Activated naive CD4-positive, alpha-beta T cell treated with anti-CD3 and anti-CD28 coated beads, Interleukin-2, amount 50 U/mL, for 72 hours (primary cell): ENCODE data around the gene DBP. TPM values are rescaled to one million over a fixed set of nuclear protein-coding genes. Genes with fewer than 3 reads are reported as not detected.
A peak's percentile ranks its signal among the peaks of the same experiment; 100 is the strongest.
"Not testable (repeated sequence)": the region's sequence is repeated elsewhere in the genome, so short reads cannot be mapped to it uniquely, and the experiment has no call there.

Experiments used
- ATAC-seq, 2 donors: fragments of 150-1000 bp; cut with Tn5 transposase; 2 replicates each; pipeline ENCODE4 v1.10.0; 2021; ENCODE audit warnings: mild to moderate bottlenecking in 2 of 2, moderate library complexity in 2 of 2
- DNase-seq, 2 donors: peaks; one replicate each; pipeline ENCODE4 v3.0.0; 2021 to 2022; ENCODE audit warnings: low spot score in 2 of 2
- H3K27ac Mint-ChIP-seq, 2 donors: one replicate each; pipeline ENCODE4 v1.8.0; 2022; ENCODE audit warnings: mild to moderate bottlenecking in 2 of 2, mixed read lengths in 2 of 2
- H3K36me3 Mint-ChIP-seq, 2 donors: one replicate each; pipeline ENCODE4 v1.8.0; 2022; ENCODE audit warnings: mixed read lengths in 2 of 2
- H3K9me3 Mint-ChIP-seq, 2 donors: one replicate each; pipeline ENCODE4 v1.8.0; 2022; ENCODE audit warnings: mixed read lengths in 2 of 2
- total RNA-seq, 2 donors: library from RNA; stranded (reverse); gene quantifications; one replicate each; pipeline ENCODE4 v1.2.3, GENCODE V29; 2022

DBP gene, protein sequence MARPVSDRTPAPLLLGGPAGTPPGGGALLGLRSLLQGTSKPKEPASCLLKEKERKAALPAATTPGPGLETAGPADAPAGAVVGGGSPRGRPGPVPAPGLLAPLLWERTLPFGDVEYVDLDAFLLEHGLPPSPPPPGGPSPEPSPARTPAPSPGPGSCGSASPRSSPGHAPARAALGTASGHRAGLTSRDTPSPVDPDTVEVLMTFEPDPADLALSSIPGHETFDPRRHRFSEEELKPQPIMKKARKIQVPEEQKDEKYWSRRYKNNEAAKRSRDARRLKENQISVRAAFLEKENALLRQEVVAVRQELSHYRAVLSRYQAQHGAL
- total RNA-seq: 10 to 100 TPM; 10.5 to 16.9 TPM

GRCh38 chr19:48636859-48637448, at the start of gene DBP:
DBP (minus strand) TSS chr19:48637379; CDS start chr19:48636994, 385 bp downstream.
- ATAC-seq (peak in 1 of 2 donors; percentile 3), DNase-seq (peak in 1 of 2 donors; percentile 69)
- peaks cover 0 to 11% of the 10 kb centered on the region in 2 donors for H3K9me3 Mint-ChIP-seq
- H3K27ac Mint-ChIP-seq: peak within 1 kb of the TSS; percentile 91 to 100
- peaks cover 0 to 16% of the 10 kb centered on the region in 2 donors for H3K36me3 Mint-ChIP-seq

DNA sequence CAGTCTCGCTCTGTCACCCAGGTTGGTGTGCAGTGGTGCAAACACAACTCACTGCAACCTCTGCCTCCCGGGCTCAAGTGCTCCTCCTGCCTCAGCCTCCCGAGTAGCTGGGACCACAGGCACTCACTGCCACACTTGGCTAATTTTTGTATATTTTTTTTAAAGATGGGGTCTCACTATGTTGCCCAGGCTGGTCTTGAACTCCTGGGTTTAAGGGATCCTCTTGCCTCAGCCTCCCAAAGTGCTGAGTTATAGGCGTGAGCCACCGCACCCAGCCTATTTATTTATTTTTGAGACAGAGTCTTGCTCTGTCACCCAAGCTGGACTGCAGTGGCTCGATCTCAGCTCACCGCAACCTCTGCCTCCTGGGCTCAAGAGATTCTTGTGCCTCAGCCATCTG, 49.5 kb upstream of the DBP start:
- ATAC-seq, H3K36me3 Mint-ChIP-seq, H3K9me3 Mint-ChIP-seq, H3K27ac Mint-ChIP-seq, DNase-seq: not testable (repeated sequence)

- ATAC-seq: no peak
Observed at GRCh38 chr19:48686088-48686487, 48.9 kb upstream of the DBP start.

DNA sequence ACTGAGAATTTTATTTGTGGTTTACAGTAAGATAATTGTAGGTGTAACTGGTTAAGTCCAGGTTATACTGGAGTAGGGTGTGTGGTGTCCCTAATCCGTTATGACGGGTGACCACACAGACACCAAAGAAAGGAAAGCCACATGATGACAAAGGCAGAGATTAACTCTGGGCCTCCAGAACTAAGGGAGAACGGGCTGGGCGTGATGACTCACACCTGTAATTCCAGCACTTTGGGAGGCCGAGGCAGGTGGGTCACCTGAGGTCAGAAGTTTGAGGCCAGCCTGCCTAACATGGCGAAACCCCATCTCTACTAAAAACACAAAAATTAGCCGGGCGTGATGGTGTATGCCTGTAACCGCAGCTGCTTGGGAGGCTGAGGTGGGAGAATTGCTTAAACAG, 48.4 kb upstream of the DBP start:
- no peak for DNase-seq
- Mint-ChIP-seq H3K36me3 (no peaks in the 10 kb centered on the region), H3K9me3 (no peaks in the 10 kb centered on the region), H3K27ac (no peak overlapping the region)
- ATAC-seq: no peak

More at GRCh38 chr19:48686088-48686487, 48.9 kb upstream of the DBP start:
- no peak overlapping the region for H3K27ac Mint-ChIP-seq
- DNase-seq: no peak
- H3K36me3 Mint-ChIP-seq: no peaks in the 10 kb centered on the region
- no peaks in the 10 kb centered on the region for H3K9me3 Mint-ChIP-seq

DNA sequence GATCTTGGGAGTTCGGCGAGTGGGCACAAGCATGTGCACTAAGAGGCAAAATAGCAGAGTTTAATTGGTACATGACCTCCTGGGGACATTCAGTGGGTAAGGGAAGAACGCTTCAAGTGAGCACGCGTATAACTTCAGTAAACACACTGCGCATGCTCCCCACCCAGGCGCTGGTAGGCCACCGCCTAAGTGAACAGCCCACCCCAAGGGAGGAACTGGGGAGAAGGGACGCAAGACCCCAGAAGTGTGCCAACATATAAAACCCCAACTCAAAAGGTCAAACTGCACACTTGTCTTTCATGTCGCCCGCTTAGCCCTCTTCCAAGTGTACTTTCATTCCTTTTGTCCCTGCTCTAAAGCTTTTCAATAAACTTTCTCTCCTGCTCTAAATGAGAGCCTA, 46.2 kb upstream of the DBP start:
- H3K27ac Mint-ChIP-seq: no peak overlapping the region
- no peak for DNase-seq

GRCh38 chr19:48681127-48681470, 43.9 kb upstream of the DBP start:
- no peak for DNase-seq

More for the DNA sequence above, 46.2 kb upstream of the DBP start:
- peak; percentile 33 to 46 for ATAC-seq
- Mint-ChIP-seq H3K9me3 (no peaks in the 10 kb centered on the region), H3K36me3 (no peaks in the 10 kb centered on the region)

DNA sequence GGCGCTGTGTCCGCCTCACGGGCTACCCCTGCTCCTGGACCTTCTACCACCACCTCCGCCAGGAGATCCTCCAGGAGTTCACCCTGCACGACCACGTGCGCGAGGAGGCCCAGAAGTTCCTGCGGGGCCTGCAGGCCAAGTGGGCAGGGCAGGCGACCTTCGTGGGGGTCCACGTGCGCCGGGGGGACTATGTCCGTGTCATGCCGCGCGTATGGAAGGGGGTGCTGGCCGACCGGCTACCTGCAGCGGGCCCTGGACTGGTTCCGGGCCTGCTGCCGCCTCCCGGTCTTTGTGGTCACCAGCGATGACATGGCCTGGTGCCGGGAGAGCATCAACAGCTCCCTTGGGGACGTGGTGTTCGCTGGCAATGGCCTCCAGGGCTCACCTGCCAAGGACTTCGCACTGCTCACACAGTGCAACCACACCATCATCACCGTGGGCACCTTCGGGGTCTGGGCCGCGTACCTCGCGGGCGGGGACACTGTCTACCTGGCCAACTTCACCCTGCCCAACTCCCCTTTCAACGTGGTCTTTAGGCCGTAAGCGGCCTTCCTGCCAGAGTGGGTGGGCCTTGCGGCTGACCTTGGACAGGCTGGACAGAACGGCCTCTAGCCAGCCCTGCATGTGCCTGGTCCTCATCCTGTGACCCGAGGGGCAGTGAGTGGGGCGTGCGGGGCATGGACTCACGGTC, 43.4 kb upstream of the DBP start:
- no peaks in the 10 kb centered on the region for H3K36me3 Mint-ChIP-seq
- ATAC-seq: no peak
- H3K27ac Mint-ChIP-seq: no peak overlapping the region
- H3K9me3 Mint-ChIP-seq: no peaks in the 10 kb centered on the region
- no peak for DNase-seq

More at GRCh38 chr19:48681127-48681470, 43.9 kb upstream of the DBP start:
- no peaks in the 10 kb centered on the region for H3K36me3 Mint-ChIP-seq
- ATAC-seq: peak; percentile 30 to 53
- no peak overlapping the region for H3K27ac Mint-ChIP-seq
- H3K9me3 Mint-ChIP-seq: no peaks in the 10 kb centered on the region

- H3K27ac Mint-ChIP-seq, H3K9me3 Mint-ChIP-seq, H3K36me3 Mint-ChIP-seq, DNase-seq, ATAC-seq: not testable (repeated sequence)
Observed at GRCh38 chr19:48680006-48680405, 42.8 kb upstream of the DBP start.

DNA sequence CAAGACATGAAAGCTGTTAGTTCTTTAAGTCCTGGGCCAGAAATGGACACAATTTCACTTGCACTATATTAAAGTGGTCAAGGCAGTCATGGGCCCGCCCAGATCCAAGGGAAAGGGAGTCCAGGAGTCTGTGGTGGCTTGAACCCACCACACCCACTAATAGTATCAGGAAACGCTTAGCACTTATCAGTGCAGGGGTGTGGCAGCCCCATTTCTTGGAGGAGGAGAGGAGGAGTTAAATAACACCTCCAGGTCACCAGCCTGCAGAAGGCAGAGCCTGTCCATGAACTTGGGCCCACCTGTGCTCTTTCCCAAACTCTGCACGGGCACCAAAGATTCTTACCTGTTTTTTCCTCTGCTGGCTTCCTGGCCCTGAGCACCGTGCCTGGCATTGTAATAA, 41.0 kb upstream of the DBP start:
- ATAC-seq (no peak), DNase-seq (no peak)
- H3K9me3 Mint-ChIP-seq: no peaks in the 10 kb centered on the region
- H3K27ac Mint-ChIP-seq: no peak overlapping the region
- no peaks in the 10 kb centered on the region for H3K36me3 Mint-ChIP-seq

DNA sequence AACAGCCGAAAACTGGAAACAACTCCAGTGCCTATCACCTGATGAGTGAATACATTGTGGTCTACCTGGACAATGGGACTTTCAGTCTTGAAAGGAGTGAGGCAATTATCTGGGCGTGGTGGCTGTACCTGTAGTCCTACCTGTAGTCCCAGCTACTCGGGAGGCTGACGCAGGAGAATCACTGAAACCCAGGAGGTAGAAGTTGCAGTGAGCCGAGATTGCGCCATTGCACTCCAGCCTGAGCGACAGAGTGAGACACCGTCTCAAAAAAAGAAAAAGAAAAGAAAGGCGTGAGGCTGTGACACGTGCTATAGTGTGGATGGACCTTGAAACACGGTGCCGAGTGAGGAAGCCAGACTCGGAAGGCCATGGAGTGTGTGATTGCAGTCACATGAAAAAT, 39.7 kb upstream of the DBP start:
- H3K9me3 Mint-ChIP-seq: no peaks in the 10 kb centered on the region
- DNase-seq (no peak), ATAC-seq (no peak)
- H3K36me3 Mint-ChIP-seq: no peaks in the 10 kb centered on the region
- H3K27ac Mint-ChIP-seq: peak overlapping the region in 1 of 2 donors; percentile 38

GRCh38 chr19:48676487-48676886, 39.3 kb upstream of the DBP start:
- peak overlapping the region in 1 of 2 donors; percentile 38 for H3K27ac Mint-ChIP-seq
- no peak for ATAC-seq

GRCh38 chr19:48674921-48675824, 38.0 kb upstream of the DBP start:
- H3K9me3 Mint-ChIP-seq: no peaks in the 10 kb centered on the region
- ATAC-seq: peak; percentile 86 to 87
- peak; percentile 70 to 82 for DNase-seq
- no peaks in the 10 kb centered on the region for H3K36me3 Mint-ChIP-seq
- H3K27ac Mint-ChIP-seq: peak overlapping the region in 1 of 2 donors; percentile 81

More at GRCh38 chr19:48676487-48676886, 39.3 kb upstream of the DBP start:
- Mint-ChIP-seq H3K9me3 (no peaks in the 10 kb centered on the region), H3K36me3 (no peaks in the 10 kb centered on the region)
- no peak for DNase-seq

DNA sequence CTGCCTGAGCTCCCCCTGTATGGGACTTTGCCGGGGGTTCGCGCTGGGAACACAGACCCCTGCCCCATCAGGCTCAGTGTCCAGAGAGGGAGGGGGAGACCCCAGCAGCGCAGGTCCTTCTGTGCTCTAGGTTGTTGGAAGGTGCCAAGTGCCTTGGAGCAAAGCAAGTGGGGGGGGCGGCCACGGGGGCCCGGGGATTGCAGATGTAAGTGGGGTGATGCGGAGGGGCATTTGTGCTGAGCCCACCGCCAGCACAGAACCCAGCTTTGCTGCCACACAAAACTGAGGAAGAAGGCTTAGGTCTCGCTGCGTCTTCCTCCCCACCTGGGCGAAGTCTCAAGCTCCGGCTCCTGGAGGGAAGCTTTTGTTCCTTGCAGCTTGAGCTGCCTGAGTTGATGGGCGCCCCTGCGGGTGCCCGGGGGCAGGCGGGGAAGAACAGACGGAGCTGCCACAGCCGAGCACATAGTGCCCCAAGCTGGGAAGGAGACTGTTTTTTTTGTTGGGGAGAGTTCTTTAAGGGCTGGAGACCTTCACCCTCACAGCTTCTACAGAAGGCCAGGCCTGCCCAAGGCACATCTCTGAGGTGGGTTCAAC, 37.1 kb upstream of the DBP start:
- no peak for ATAC-seq

DNA sequence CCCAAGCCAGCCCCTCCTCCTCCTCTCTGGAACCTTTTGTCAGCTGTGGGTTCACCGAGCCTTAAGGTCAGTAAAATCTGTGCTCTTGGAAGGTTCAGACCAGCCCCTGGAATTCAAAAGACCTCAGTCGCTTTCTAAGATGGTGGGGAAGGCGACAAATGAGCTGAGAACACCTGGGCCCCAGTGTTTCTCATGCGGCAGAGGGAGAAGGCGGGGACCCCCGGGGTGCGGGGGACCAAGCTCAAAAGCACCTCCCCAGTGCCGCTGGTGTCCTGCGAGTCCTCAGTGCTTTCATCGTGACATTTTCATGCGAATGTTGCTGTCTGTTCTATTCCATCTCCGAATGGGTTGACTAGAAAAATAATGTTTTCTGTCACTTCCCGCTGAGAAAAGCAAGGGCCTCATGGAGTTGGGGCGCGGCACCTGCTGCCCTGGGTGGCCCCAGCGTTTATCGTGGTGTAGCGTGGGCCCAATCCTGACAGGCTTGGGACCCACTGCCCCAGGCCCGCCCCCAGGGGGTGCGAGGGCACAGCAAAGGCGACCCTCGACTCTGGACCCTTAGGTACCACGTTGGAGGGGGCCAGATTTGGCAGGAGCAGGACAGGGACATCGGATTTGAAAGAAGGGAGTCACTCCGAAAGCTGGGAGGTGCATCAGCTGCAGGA, 36.4 kb upstream of the DBP start:
- DNase-seq (no peak), ATAC-seq (no peak)
- H3K9me3 Mint-ChIP-seq: peaks cover 0 to 10% of the 10 kb centered on the region in 2 donors

More for the DNA sequence above, 37.1 kb upstream of the DBP start:
- no peaks in the 10 kb centered on the region for H3K36me3 Mint-ChIP-seq
- no peak for DNase-seq
- H3K9me3 Mint-ChIP-seq: peaks cover 0 to 5% of the 10 kb centered on the region in 2 donors
- no peak overlapping the region for H3K27ac Mint-ChIP-seq

GRCh38 chr19:48672994-48673393, 35.8 kb upstream of the DBP start, which contains the start of gene NTN5:
NTN5 (minus strand) TSS chr19:48673017; CDS start chr19:48670986, 2,031 bp downstream.
- no peak for ATAC-seq
- Mint-ChIP-seq H3K27ac (no peak within 1 kb of the TSS), H3K9me3 (peaks cover 0 to 10% of the 10 kb centered on the region in 2 donors), H3K36me3 (no peaks in the 10 kb centered on the region)
- DNase-seq: no peak

More for the DNA sequence above, 36.4 kb upstream of the DBP start:
- Mint-ChIP-seq H3K36me3 (no peaks in the 10 kb centered on the region), H3K27ac (no peak overlapping the region)
